ENCODE measurements around the gene TUBB4A.

The TUBB4A gene

DNA sequence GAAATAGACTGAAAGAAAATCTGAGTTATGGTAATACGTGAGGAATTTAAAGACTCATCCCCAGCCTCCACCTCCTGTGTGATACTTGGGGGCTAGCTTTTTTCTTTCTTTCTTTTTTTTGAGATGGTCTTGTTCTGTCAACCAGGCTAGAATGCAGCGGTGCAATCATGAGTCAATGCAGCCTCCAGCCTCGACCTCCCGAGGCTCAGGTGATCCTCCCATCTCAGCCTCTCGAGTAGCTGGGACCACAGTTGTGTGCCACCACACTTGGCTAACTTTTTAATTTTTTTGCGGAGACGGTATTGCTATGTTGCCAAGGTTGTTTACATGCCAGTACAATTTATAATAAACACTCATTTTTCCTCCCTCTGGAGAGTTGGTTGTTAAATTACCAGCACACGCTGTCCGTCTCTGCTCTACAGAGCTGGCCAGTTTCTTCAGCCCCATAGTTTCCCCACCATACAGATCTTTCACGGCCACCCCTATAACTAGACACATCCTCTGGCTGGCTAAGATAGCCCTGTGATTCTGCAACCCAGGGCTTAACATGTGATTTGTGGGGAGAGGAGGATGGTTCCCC is 33.5 kb upstream of the TUBB4A start:
- DNase-seq (ENCODE audit: low read depth), result no peak
- TF ChIP-seq, protein P1, sequence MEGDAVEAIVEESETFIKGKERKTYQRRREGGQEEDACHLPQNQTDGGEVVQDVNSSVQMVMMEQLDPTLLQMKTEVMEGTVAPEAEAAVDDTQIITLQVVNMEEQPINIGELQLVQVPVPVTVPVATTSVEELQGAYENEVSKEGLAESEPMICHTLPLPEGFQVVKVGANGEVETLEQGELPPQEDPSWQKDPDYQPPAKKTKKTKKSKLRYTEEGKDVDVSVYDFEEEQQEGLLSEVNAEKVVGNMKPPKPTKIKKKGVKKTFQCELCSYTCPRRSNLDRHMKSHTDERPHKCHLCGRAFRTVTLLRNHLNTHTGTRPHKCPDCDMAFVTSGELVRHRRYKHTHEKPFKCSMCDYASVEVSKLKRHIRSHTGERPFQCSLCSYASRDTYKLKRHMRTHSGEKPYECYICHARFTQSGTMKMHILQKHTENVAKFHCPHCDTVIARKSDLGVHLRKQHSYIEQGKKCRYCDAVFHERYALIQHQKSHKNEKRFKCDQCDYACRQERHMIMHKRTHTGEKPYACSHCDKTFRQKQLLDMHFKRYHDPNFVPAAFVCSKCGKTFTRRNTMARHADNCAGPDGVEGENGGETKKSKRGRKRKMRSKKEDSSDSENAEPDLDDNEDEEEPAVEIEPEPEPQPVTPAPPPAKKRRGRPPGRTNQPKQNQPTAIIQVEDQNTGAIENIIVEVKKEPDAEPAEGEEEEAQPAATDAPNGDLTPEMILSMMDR (conservative IDR thresholded peaks at IDR 0.05; ENCODE audit: control insufficient read depth, insufficient read depth, low read depth, low read length), result no peak
- H3K4me3 ChIP-seq (ENCODE audit: control insufficient read depth, low read depth, low read length), result no peak overlapping the region

GRCh38 chr19:6534451-6535093 is 32.5 kb upstream of the TUBB4A start:
- no peak for DNase-seq (ENCODE audit: low read depth)
- H3K4me3 ChIP-seq (ENCODE audit: control insufficient read depth, low read depth, low read length), result no peak overlapping the region
- TF ChIP-seq, protein P1 (conservative IDR thresholded peaks at IDR 0.05; ENCODE audit: control insufficient read depth, insufficient read depth, low read depth, low read length), result no peak

DNA sequence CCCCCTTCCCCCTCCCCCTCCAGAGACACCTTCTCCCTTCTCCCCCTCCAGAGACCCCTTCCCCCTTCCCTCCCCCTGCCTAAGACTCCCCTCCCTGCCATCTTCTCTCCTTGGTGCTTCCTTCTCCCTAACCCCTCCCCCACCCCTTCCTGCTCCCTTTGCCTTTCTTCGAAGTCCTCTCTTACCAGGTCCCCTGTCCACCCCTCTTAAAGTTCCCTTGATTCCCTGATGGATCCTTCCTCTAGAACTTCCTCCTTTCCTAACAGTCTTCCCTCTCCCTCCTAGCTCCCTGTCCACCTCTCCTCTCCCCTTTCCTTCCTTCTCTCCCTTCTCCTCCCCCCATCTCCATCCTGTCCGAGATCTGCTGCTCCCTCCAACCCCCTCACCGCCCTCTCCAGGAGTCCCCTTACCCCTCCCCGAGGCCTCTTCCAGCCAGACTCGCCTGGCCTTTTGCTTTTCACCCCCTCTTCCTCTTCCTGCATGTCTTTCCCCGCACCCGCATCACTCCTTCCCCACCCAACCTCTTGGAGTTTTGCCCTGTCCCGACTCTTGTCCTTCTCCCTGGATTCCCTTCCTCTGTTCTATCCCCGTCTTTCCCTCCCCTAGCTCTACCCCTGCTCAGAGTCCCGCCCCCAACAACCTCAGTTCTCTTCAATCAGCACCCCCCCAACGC is 31.8 kb upstream of the TUBB4A start:
- DNase-seq (ENCODE audit: low read depth), result no peak
- H3K4me3 ChIP-seq (ENCODE audit: control insufficient read depth, low read depth, low read length), result no peak overlapping the region
- TF ChIP-seq, protein P1 (conservative IDR thresholded peaks at IDR 0.05; ENCODE audit: control insufficient read depth, insufficient read depth, low read depth, low read length), result no peak

DNA sequence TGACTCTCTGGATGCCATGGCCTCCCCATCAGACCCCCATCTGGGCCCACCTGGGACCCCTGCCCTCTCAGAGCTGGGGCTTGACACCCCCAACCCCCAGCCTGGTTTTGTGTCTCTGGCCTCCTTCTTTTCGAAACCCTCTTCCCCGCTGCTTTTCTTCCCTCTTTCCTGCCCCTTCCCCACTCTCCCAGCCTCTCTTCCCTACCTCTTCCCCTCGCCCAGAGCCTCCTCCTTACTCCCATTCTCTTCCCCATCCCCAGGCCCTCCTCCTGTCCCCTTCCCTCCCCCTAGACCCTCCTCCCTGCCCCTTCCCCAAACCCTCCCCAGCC is 30.9 kb upstream of the TUBB4A start:
- TF ChIP-seq, protein P1 (conservative IDR thresholded peaks at IDR 0.05; ENCODE audit: control insufficient read depth, insufficient read depth, low read depth, low read length), result no peak
- H3K4me3 ChIP-seq (ENCODE audit: control insufficient read depth, low read depth, low read length), result no peak overlapping the region
- no peak for DNase-seq (ENCODE audit: low read depth)

DNA sequence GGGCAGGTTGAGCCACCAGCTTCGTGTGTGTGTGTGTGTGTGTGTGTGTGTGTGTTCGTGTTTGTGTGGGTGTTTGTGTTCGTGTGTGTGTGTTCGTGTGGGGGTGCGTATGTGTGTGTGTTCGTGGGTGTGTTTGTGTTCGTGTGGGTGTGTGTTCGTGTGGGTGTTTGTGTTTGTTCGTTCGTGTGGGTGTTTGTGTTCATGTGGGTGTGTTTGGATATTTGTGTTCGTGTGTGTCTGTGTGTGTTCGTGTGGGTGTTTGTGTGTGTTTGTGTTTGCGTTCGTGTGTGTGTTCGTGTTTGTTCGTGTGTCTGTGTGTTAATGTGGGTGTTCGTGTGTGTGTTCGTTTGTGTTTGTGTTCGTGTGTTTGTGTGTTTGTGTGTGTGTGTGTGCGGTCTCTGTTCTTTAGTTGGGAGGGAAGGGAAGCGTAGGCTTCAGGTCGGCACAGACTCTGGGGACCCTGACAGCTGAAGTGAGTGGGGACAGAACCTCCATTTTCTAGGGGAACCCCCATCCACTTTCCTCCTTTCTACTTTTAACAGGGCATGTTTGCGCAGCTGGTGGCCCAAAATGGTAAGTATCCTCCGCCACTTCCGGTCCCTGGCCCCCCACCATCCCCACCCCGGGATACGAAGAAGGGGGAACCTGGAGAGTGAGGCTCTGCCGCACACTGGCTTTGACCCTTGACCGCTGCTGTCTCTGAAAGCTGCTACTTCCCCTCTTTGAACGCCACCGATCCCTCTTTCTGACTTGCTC is 30.3 kb upstream of the TUBB4A start:
- TF ChIP-seq, protein P1 (conservative IDR thresholded peaks at IDR 0.05; ENCODE audit: control insufficient read depth, insufficient read depth, low read depth, low read length), result no peak
- DNase-seq (ENCODE audit: low read depth), result no peak
- no peak overlapping the region for H3K4me3 ChIP-seq (ENCODE audit: control insufficient read depth, low read depth, low read length)

GRCh38 chr19:6531956-6532243 is 29.8 kb upstream of the TUBB4A start:
- DNase-seq (ENCODE audit: low read depth), result no peak
- no peak overlapping the region for H3K4me3 ChIP-seq (ENCODE audit: control insufficient read depth, low read depth, low read length)
- TF ChIP-seq, protein P1 (conservative IDR thresholded peaks at IDR 0.05; ENCODE audit: control insufficient read depth, insufficient read depth, low read depth, low read length), result no peak
